ENCODE data around the gene VSIR. TPM values are rescaled to one million over a fixed set of nuclear protein-coding genes. Genes with fewer than 3 reads are reported as not detected.

VSIR gene
- total RNA-seq, 2 experiments from 2014 or later = 52.0 to 55.5 TPM

- no peaks in the 10 kb centered on the region for H3K27me3 Mint-ChIP-seq (ENCODE audit: low read depth)
- DNase-seq = no peak
- no peak overlapping the region for H3K4me3 Mint-ChIP-seq
- no peaks in the 10 kb centered on the region for H3K9me3 Mint-ChIP-seq
- H3K36me3 Mint-ChIP-seq (ENCODE audit: low read depth) = no peaks in the 10 kb centered on the region
- intact Hi-C loops (cut with micrococcal nuclease) = no loop called here
- no peaks in the 10 kb centered on the region for H3K4me1 Mint-ChIP-seq (ENCODE audit: low read depth)
- no peak overlapping the region for H3K27ac Mint-ChIP-seq
- CTCF ChIA-PET = no interaction called here
Observed at GRCh38 chr10:71802715-71803488, 29.6 kb upstream of the VSIR start.

- H3K27me3 Mint-ChIP-seq (ENCODE audit: low read depth) = no peaks in the 10 kb centered on the region
- H3K9me3 Mint-ChIP-seq = no peaks in the 10 kb centered on the region
- CTCF ChIA-PET = no interaction called here
- no peaks in the 10 kb centered on the region for H3K36me3 Mint-ChIP-seq (ENCODE audit: low read depth)
- no peak overlapping the region for H3K4me3 Mint-ChIP-seq
- intact Hi-C loops (cut with micrococcal nuclease) = no loop called here
- no peak for DNase-seq
- H3K4me1 Mint-ChIP-seq (ENCODE audit: low read depth) = peaks cover 6% of the 10 kb centered on the region
- no peak overlapping the region for H3K27ac Mint-ChIP-seq
Observed at GRCh38 chr10:71802235-71802634, 28.9 kb upstream of the VSIR start.

GRCh38 chr10:71801361-71801760 is 28.0 kb upstream of the VSIR start:
- intact Hi-C loops (cut with micrococcal nuclease) = no loop called here

GRCh38 chr10:71799608-71800453 is 26.5 kb upstream of the VSIR start:
- CTCF ChIA-PET = interaction anchor here (0.6 to 0.7 kb wide), 2 partner anchors 21 to 27 kb away, joined by 3 read pairs; no protein-coding TSS in a partner anchor
- Mint-ChIP-seq H3K4me1 (ENCODE audit: low read depth) (peaks cover 9% of the 10 kb centered on the region), H3K36me3 (ENCODE audit: low read depth) (no peaks in the 10 kb centered on the region), H3K4me3 (no peak overlapping the region), H3K27ac (no peak overlapping the region), H3K27me3 (ENCODE audit: low read depth) (no peaks in the 10 kb centered on the region), H3K9me3 (no peaks in the 10 kb centered on the region)
- intact Hi-C loops (cut with micrococcal nuclease) = no loop called here
- DNase-seq = no peak

More at GRCh38 chr10:71801361-71801760, 28.0 kb upstream of the VSIR start:
- no peak for DNase-seq
- H3K9me3 Mint-ChIP-seq = no peaks in the 10 kb centered on the region
- H3K4me3 Mint-ChIP-seq = no peak overlapping the region
- CTCF ChIA-PET = no interaction called here
- no peaks in the 10 kb centered on the region for H3K27me3 Mint-ChIP-seq (ENCODE audit: low read depth)
- H3K36me3 Mint-ChIP-seq (ENCODE audit: low read depth) = no peaks in the 10 kb centered on the region
- no peak overlapping the region for H3K27ac Mint-ChIP-seq
- H3K4me1 Mint-ChIP-seq (ENCODE audit: low read depth) = peaks cover 9% of the 10 kb centered on the region

GRCh38 chr10:71799112-71799511 is 25.8 kb upstream of the VSIR start:
- Mint-ChIP-seq H3K9me3 (no peaks in the 10 kb centered on the region), H3K4me3 (no peak overlapping the region), H3K36me3 (ENCODE audit: low read depth) (no peaks in the 10 kb centered on the region), H3K27ac (no peak overlapping the region), H3K4me1 (ENCODE audit: low read depth) (peaks cover 9% of the 10 kb centered on the region), H3K27me3 (ENCODE audit: low read depth) (no peaks in the 10 kb centered on the region)
- intact Hi-C loops (cut with micrococcal nuclease) = no loop called here
- no peak for DNase-seq
- CTCF ChIA-PET = no interaction called here

GRCh38 chr10:71798308-71798624 is 24.9 kb upstream of the VSIR start:
- no peak overlapping the region for H3K4me3 Mint-ChIP-seq

GRCh38 chr10:71797533-71798307 is 24.4 kb upstream of the VSIR start:
- no peak overlapping the region for H3K27ac Mint-ChIP-seq
- H3K9me3 Mint-ChIP-seq = no peaks in the 10 kb centered on the region
- peaks cover 9% of the 10 kb centered on the region for H3K4me1 Mint-ChIP-seq (ENCODE audit: low read depth)
- CTCF ChIA-PET = interaction anchor here (0.7 to 1.4 kb wide), 2 partner anchors 99 to 101 kb away, joined by 3 read pairs; no protein-coding TSS in a partner anchor
- no peak for DNase-seq
- no peaks in the 10 kb centered on the region for H3K36me3 Mint-ChIP-seq (ENCODE audit: low read depth)
- intact Hi-C loops (cut with micrococcal nuclease) = no loop called here
- no peaks in the 10 kb centered on the region for H3K27me3 Mint-ChIP-seq (ENCODE audit: low read depth)
- H3K4me3 Mint-ChIP-seq = no peak overlapping the region

More at GRCh38 chr10:71798308-71798624, 24.9 kb upstream of the VSIR start:
- H3K36me3 Mint-ChIP-seq (ENCODE audit: low read depth) = no peaks in the 10 kb centered on the region
- peaks cover 9% of the 10 kb centered on the region for H3K4me1 Mint-ChIP-seq (ENCODE audit: low read depth)
- no peak for DNase-seq
- intact Hi-C loops (cut with micrococcal nuclease) = no loop called here
- H3K9me3 Mint-ChIP-seq = no peaks in the 10 kb centered on the region
- no peak overlapping the region for H3K27ac Mint-ChIP-seq
- no peaks in the 10 kb centered on the region for H3K27me3 Mint-ChIP-seq (ENCODE audit: low read depth)
- CTCF ChIA-PET = no interaction called here

- H3K27ac Mint-ChIP-seq = no peak overlapping the region
- no peaks in the 10 kb centered on the region for H3K9me3 Mint-ChIP-seq
- no peaks in the 10 kb centered on the region for H3K27me3 Mint-ChIP-seq (ENCODE audit: low read depth)
- peaks cover 9% of the 10 kb centered on the region for H3K4me1 Mint-ChIP-seq (ENCODE audit: low read depth)
- intact Hi-C loops (cut with micrococcal nuclease) = no loop called here
- H3K36me3 Mint-ChIP-seq (ENCODE audit: low read depth) = no peaks in the 10 kb centered on the region
- H3K4me3 Mint-ChIP-seq = no peak overlapping the region
- CTCF ChIA-PET = interaction anchor here (0.7 to 1.4 kb wide), 2 partner anchors 99 to 100 kb away, joined by 3 read pairs; no protein-coding TSS in a partner anchor
- no peak for DNase-seq
Observed at GRCh38 chr10:71796749-71797405, 23.6 kb upstream of the VSIR start.

GRCh38 chr10:71795248-71795647 is 21.9 kb upstream of the VSIR start:
- H3K4me3 Mint-ChIP-seq = no peak overlapping the region
- DNase-seq = peak; percentile 42
- no peaks in the 10 kb centered on the region for H3K36me3 Mint-ChIP-seq (ENCODE audit: low read depth)
- no peak overlapping the region for H3K27ac Mint-ChIP-seq
- peaks cover 14% of the 10 kb centered on the region for H3K4me1 Mint-ChIP-seq (ENCODE audit: low read depth)
- intact Hi-C loops (cut with micrococcal nuclease) = no loop called here
- no peaks in the 10 kb centered on the region for H3K27me3 Mint-ChIP-seq (ENCODE audit: low read depth)
- CTCF ChIA-PET = interaction anchor here (1.2 kb wide), 2 partner anchors 21 to 101 kb away, joined by 3 read pairs; no protein-coding TSS in a partner anchor
- H3K9me3 Mint-ChIP-seq = no peaks in the 10 kb centered on the region

GRCh38 chr10:71790749-71791440 is 17.6 kb upstream of the VSIR start:
- CTCF ChIA-PET = no interaction called here

GRCh38 chr10:71789871-71790270 is 16.6 kb upstream of the VSIR start:
- Mint-ChIP-seq H3K4me3 (no peak overlapping the region), H3K27ac (no peak overlapping the region), H3K36me3 (ENCODE audit: low read depth) (no peaks in the 10 kb centered on the region), H3K4me1 (ENCODE audit: low read depth) (peaks cover 5% of the 10 kb centered on the region), H3K27me3 (ENCODE audit: low read depth) (no peaks in the 10 kb centered on the region), H3K9me3 (no peaks in the 10 kb centered on the region)
- CTCF ChIA-PET = no interaction called here
- DNase-seq = no peak
- intact Hi-C loops (cut with micrococcal nuclease) = no loop called here

More at GRCh38 chr10:71790749-71791440, 17.6 kb upstream of the VSIR start:
- Mint-ChIP-seq H3K27me3 (ENCODE audit: low read depth) (no peaks in the 10 kb centered on the region), H3K4me1 (ENCODE audit: low read depth) (peaks cover 5% of the 10 kb centered on the region), H3K4me3 (no peak overlapping the region), H3K9me3 (no peaks in the 10 kb centered on the region), H3K36me3 (ENCODE audit: low read depth) (no peaks in the 10 kb centered on the region), H3K27ac (no peak overlapping the region)
- intact Hi-C loops (cut with micrococcal nuclease) = no loop called here
- DNase-seq = peak; percentile 53

Measured in activated naive CD4-positive, alpha-beta T cell treated with anti-CD3 and anti-CD28 coated beads for 36 hours (primary cell).